H1 (cell line): ENCODE data around the gene ITLN1. TPM values are rescaled to one million over a fixed set of nuclear protein-coding genes. Genes with fewer than 3 reads are reported as not detected.

ENCODE experiments used
- ATF2 ChIP-seq: IDR thresholded peaks from 2 replicates; pipeline ENCODE4 v1.6.1; 2012; ENCODE audit warnings: low read length, inconsistent platforms
- CBX5 ChIP-seq: fragments of 300-800, 300-1000 bp; sonication (generic); IDR thresholded peaks from 2 replicates; pipeline ENCODE4 v1.7.1; 2016; ENCODE audit warnings: antibody characterized with exemption, low read length, low read depth
- CHD1 ChIP-seq: IDR thresholded peaks from 2 replicates; pipeline ENCODE4 v1.6.1; 2012; ENCODE audit warnings: low read depth, low read length, improper control_type of control experiment
- CHD7 ChIP-seq: fragments of 300-600 bp; sonication (generic); IDR thresholded peaks from 2 replicates; pipeline ENCODE4 v1.7.1; 2012; ENCODE audit warnings: low read length, moderate library complexity, mild to moderate bottlenecking, inconsistent platforms; ENCODE audit not compliant: insufficient replicate concordance
- CREB1 ChIP-seq: IDR thresholded peaks from 2 replicates; pipeline ENCODE4 v1.6.1; 2012; ENCODE audit warnings: inconsistent platforms
- JUN ChIP-seq: IDR thresholded peaks from 2 replicates; pipeline ENCODE4 v1.6.1; 2011; ENCODE audit warnings: low read depth, mild to moderate bottlenecking, improper control_type of control experiment, low read length
- RNF2 ChIP-seq: fragments of 200-900, 300-1000 bp; sonication (generic); IDR thresholded peaks from 2 replicates; pipeline ENCODE4 v1.7.1; 2016; ENCODE audit warnings: borderline replicate concordance, low read depth, mild to moderate bottlenecking, antibody characterized with exemption, low read length; ENCODE audit not compliant: poor library complexity, severe bottlenecking; ENCODE audit errors: missing control alignments
- SP1 ChIP-seq: IDR thresholded peaks from 2 replicates; pipeline ENCODE4 v1.6.1; 2011; ENCODE audit warnings: low read depth, low read length
- TAF7 ChIP-seq: optimal IDR thresholded peaks from 2 replicates; pipeline ENCODE3; 2011; ENCODE audit warnings: low read depth, mild to moderate bottlenecking, inconsistent platforms, low read length, moderate library complexity, borderline replicate concordance
- TBP ChIP-seq: IDR thresholded peaks from 2 replicates; pipeline ENCODE4 v1.6.1; 2011; ENCODE audit warnings: low read depth, low read length, improper control_type of control experiment
- ZNF274 ChIP-seq: IDR thresholded peaks from 2 replicates; pipeline ENCODE4 v1.7.0; 2012; ENCODE audit warnings: low read length, borderline replicate concordance; ENCODE audit errors: extremely low read depth
- polyA plus RNA-seq, 7 experiments: library from polyadenylated mRNA; depleted of rRNA in 3 of 7; stranded (reverse) in 5 of 7; unstranded in 2 of 7; fragments of >200 nt in 5 of 7; fragments of 200-250 nt in 2 of 7; gene quantifications; 1 replicate in 5 of 7; 2 replicates in 1 of 7; 4 replicates in 1 of 7; pipeline versions ENCODE4 v1.2.1 to v1.2.3, GENCODE V29; 2011 to 2013; ENCODE audit warnings: missing spikeins in 2 of 7, mixed read lengths in 2 of 7
- total RNA-seq: library from RNA; stranded (reverse); fragmentation: NEBNext Ultra II Directional; extraction: Animal tissue kit (Norgen Biotek cat#: 25700); gene quantifications from 2 replicates; pipeline ENCODE4 v1.2.1, GENCODE V29; 2021

The ITLN1 gene
- total and polyA plus RNA-seq, 2 of the 8 experiments (the other 6 are each of a cell fraction or from before 2014, with no cell fraction given), result not detected

GRCh38 chr1:160829766-160830165, 55.2 kb downstream of the ITLN1 start (continued):
- TF ChIP-seq CHD7 (no peak), TBP (no peak), ATF2 (no peak), RNF2 (no peak), CBX5 (no peak), SP1 (no peak), TAF7 (no peak), CHD1 (no peak), CREB1 (no peak), ZNF274 (no peak), JUN (no peak)
